Left lobe of liver (tissue), 2 donors: ENCODE measurements around the gene IER3IP1. TPM values are rescaled to one million over a fixed set of nuclear protein-coding genes. Genes with fewer than 3 reads are reported as not detected.
"Not testable (repeated sequence)": the region's sequence is repeated elsewhere in the genome, so short reads cannot be mapped to it uniquely, and the experiment has no call there.

Experiments used
- ATAC-seq: fragments of 200-7000 bp; cut with Tn5 transposase; one replicate; pipeline ENCODE4 v1.9.1; 2020; ENCODE audit warnings: mild to moderate bottlenecking, moderate library complexity
- DNase-seq: peaks from one replicate; pipeline ENCODE4 v3.0.0-alpha.2; 2020; ENCODE audit warnings: low spot score
- total RNA-seq: library from RNA; stranded (reverse); gene quantifications from one replicate; pipeline ENCODE4 v1.2.1, GENCODE V29; 2021
- donor health status: DM: no; HTN: no; CAD: no; lungs with moderate emphysema.
- donor health status: DM: no; HTN: yes; CAD: no.

The IER3IP1 gene
- total RNA-seq, 1 donor from 2014 or later, result 4.5 TPM

- no peak for DNase-seq
Measured at GRCh38 chr18:47163241-47163640, 12.9 kb downstream of the IER3IP1 start.

GRCh38 chr18:47160256-47160655 is 15.9 kb downstream of the IER3IP1 start:
- ATAC-seq (no peak), DNase-seq (no peak)

More at GRCh38 chr18:47163241-47163640, 12.9 kb downstream of the IER3IP1 start:
- no peak for ATAC-seq

- DNase-seq, ATAC-seq: not testable (repeated sequence)
Measured at GRCh38 chr18:47158404-47158803, 17.8 kb downstream of the IER3IP1 start.

GRCh38 chr18:47151439-47151838 is 24.7 kb downstream of the IER3IP1 start:
- DNase-seq, result no peak
- no peak for ATAC-seq

GRCh38 chr18:47150824-47151366 is 25.3 kb downstream of the IER3IP1 start:
- DNase-seq, result no peak

GRCh38 chr18:47150029-47150823 is 25.9 kb downstream of the IER3IP1 start, which contains the start of gene HDHD2:
TSS of gene HDHD2 (minus strand) at chr18:47150500. CDS start at chr18:47136439, 14,061 bp downstream.
- ATAC-seq, result peak; percentile 97
- DNase-seq, result peak; percentile 91

More at GRCh38 chr18:47150824-47151366, 25.3 kb downstream of the IER3IP1 start:
- ATAC-seq, result peak; percentile 40

- no peak for DNase-seq
- peak; percentile 3 for ATAC-seq
Measured at GRCh38 chr18:47149457-47150028, 26.6 kb downstream of the IER3IP1 start.

- DNase-seq (no peak), ATAC-seq (no peak)
Measured at GRCh38 chr18:47146206-47146605, 30.0 kb downstream of the IER3IP1 start.

- no peak for ATAC-seq
- DNase-seq, result no peak
Measured at GRCh38 chr18:47143899-47144485, 32.2 kb downstream of the IER3IP1 start.

GRCh38 chr18:47143153-47143552 is 33.0 kb downstream of the IER3IP1 start:
- DNase-seq (no peak), ATAC-seq (no peak)

GRCh38 chr18:47141289-47141688 is 34.9 kb downstream of the IER3IP1 start:
- ATAC-seq, result no peak
- DNase-seq, result no peak

- ATAC-seq (no peak), DNase-seq (no peak)
Measured at GRCh38 chr18:47121146-47121545, 55.0 kb downstream of the IER3IP1 start.

- no peak for DNase-seq
- no peak for ATAC-seq
Measured at GRCh38 chr18:47120428-47120827, 55.7 kb downstream of the IER3IP1 start.

- ATAC-seq, result no peak
- no peak for DNase-seq
Measured at GRCh38 chr18:47118981-47119380, 57.2 kb downstream of the IER3IP1 start.

- DNase-seq (no peak), ATAC-seq (no peak)
Measured at GRCh38 chr18:47115205-47115604, 61.0 kb downstream of the IER3IP1 start.

- ATAC-seq (no peak), DNase-seq (no peak)
Measured at GRCh38 chr18:47113796-47114540, 62.2 kb downstream of the IER3IP1 start.

- DNase-seq (no peak), ATAC-seq (no peak)
Measured at GRCh38 chr18:47110492-47111274, 65.5 kb downstream of the IER3IP1 start.

GRCh38 chr18:47109720-47110119 is 66.4 kb downstream of the IER3IP1 start:
- no peak for DNase-seq
- no peak for ATAC-seq

GRCh38 chr18:47108998-47109405 is 67.2 kb downstream of the IER3IP1 start:
- no peak for DNase-seq
- ATAC-seq, result no peak

GRCh38 chr18:47108373-47108772 is 67.8 kb downstream of the IER3IP1 start:
- DNase-seq (no peak), ATAC-seq (no peak)
